Activated naive CD4-positive, alpha-beta T cell treated with anti-CD3 and anti-CD28 coated beads, Interleukin-2, amount 50 U/mL, for 24 hours (primary cell): ENCODE data around the gene MYL2.

Source experiments
- H3K27ac Mint-ChIP-seq: one replicate; pipeline ENCODE4 v1.8.0; 2021; ENCODE audit warnings: mild to moderate bottlenecking, mixed read lengths
- H3K27me3 Mint-ChIP-seq: one replicate; pipeline ENCODE4 v1.8.0; 2021; ENCODE audit warnings: mixed read lengths
- H3K36me3 Mint-ChIP-seq: one replicate; pipeline ENCODE4 v1.8.0; 2021; ENCODE audit warnings: mixed read lengths
- H3K4me1 Mint-ChIP-seq: one replicate; pipeline ENCODE4 v1.8.0; 2021; ENCODE audit warnings: mixed read lengths
- H3K4me3 Mint-ChIP-seq: one replicate; pipeline ENCODE4 v1.8.0; 2021; ENCODE audit warnings: mild to moderate bottlenecking, mixed read lengths
- H3K9me3 Mint-ChIP-seq: one replicate; pipeline ENCODE4 v1.8.0; 2021; ENCODE audit warnings: mixed read lengths

MYL2 gene

GRCh38 chr12:110916295-110916875, 4.0 kb downstream of the MYL2 start:
- no peaks in the 10 kb centered on the region for H3K36me3 Mint-ChIP-seq
- no peaks in the 10 kb centered on the region for H3K27me3 Mint-ChIP-seq
- H3K4me1 Mint-ChIP-seq: no peaks in the 10 kb centered on the region
- H3K27ac Mint-ChIP-seq: no peak overlapping the region
- H3K4me3 Mint-ChIP-seq: no peak overlapping the region
- no peaks in the 10 kb centered on the region for H3K9me3 Mint-ChIP-seq

GRCh38 chr12:110913119-110914056, 7.0 kb downstream of the MYL2 start:
- no peaks in the 10 kb centered on the region for H3K36me3 Mint-ChIP-seq

GRCh38 chr12:110912263-110912662, 8.1 kb downstream of the MYL2 start:
- no peak overlapping the region for H3K4me3 Mint-ChIP-seq

More at GRCh38 chr12:110913119-110914056, 7.0 kb downstream of the MYL2 start:
- Mint-ChIP-seq H3K4me1 (no peaks in the 10 kb centered on the region), H3K9me3 (no peaks in the 10 kb centered on the region), H3K4me3 (no peak overlapping the region), H3K27ac (no peak overlapping the region), H3K27me3 (no peaks in the 10 kb centered on the region)

GRCh38 chr12:110908377-110909152, 11.8 kb downstream of the MYL2 start:
- H3K27ac Mint-ChIP-seq: no peak overlapping the region
- H3K4me3 Mint-ChIP-seq: no peak overlapping the region
- H3K9me3 Mint-ChIP-seq: no peaks in the 10 kb centered on the region
- H3K36me3 Mint-ChIP-seq: no peaks in the 10 kb centered on the region
- H3K4me1 Mint-ChIP-seq: peaks cover 3% of the 10 kb centered on the region
- H3K27me3 Mint-ChIP-seq: no peaks in the 10 kb centered on the region

More at GRCh38 chr12:110912263-110912662, 8.1 kb downstream of the MYL2 start:
- no peaks in the 10 kb centered on the region for H3K36me3 Mint-ChIP-seq
- H3K9me3 Mint-ChIP-seq: no peaks in the 10 kb centered on the region
- no peak overlapping the region for H3K27ac Mint-ChIP-seq
- no peaks in the 10 kb centered on the region for H3K27me3 Mint-ChIP-seq
- H3K4me1 Mint-ChIP-seq: no peaks in the 10 kb centered on the region

GRCh38 chr12:110907583-110907982, 12.8 kb downstream of the MYL2 start:
- Mint-ChIP-seq H3K27ac (no peak overlapping the region), H3K27me3 (no peaks in the 10 kb centered on the region), H3K4me3 (no peak overlapping the region), H3K36me3 (no peaks in the 10 kb centered on the region), H3K9me3 (no peaks in the 10 kb centered on the region), H3K4me1 (peaks cover 3% of the 10 kb centered on the region)

GRCh38 chr12:110906985-110907384, 13.4 kb downstream of the MYL2 start:
- peaks cover 3% of the 10 kb centered on the region for H3K4me1 Mint-ChIP-seq
- H3K27ac Mint-ChIP-seq: no peak overlapping the region
- no peak overlapping the region for H3K4me3 Mint-ChIP-seq
- H3K36me3 Mint-ChIP-seq: no peaks in the 10 kb centered on the region
- H3K9me3 Mint-ChIP-seq: no peaks in the 10 kb centered on the region
- H3K27me3 Mint-ChIP-seq: no peaks in the 10 kb centered on the region

GRCh38 chr12:110906516-110906915, 13.9 kb downstream of the MYL2 start:
- Mint-ChIP-seq H3K27ac (no peak overlapping the region), H3K4me3 (no peak overlapping the region), H3K4me1 (peaks cover 3% of the 10 kb centered on the region), H3K27me3 (no peaks in the 10 kb centered on the region), H3K9me3 (no peaks in the 10 kb centered on the region), H3K36me3 (no peaks in the 10 kb centered on the region)

- Mint-ChIP-seq H3K4me3 (no peak overlapping the region), H3K27me3 (no peaks in the 10 kb centered on the region), H3K9me3 (no peaks in the 10 kb centered on the region), H3K36me3 (no peaks in the 10 kb centered on the region), H3K4me1 (peaks cover 3% of the 10 kb centered on the region), H3K27ac (no peak overlapping the region)
Observed at GRCh38 chr12:110906083-110906482, 14.3 kb downstream of the MYL2 start.

GRCh38 chr12:110903511-110903910, 16.9 kb downstream of the MYL2 start:
- no peak overlapping the region for H3K27ac Mint-ChIP-seq
- H3K4me3 Mint-ChIP-seq: no peak overlapping the region
- H3K27me3 Mint-ChIP-seq: no peaks in the 10 kb centered on the region
- no peaks in the 10 kb centered on the region for H3K9me3 Mint-ChIP-seq
- peaks cover 3% of the 10 kb centered on the region for H3K4me1 Mint-ChIP-seq
- no peaks in the 10 kb centered on the region for H3K36me3 Mint-ChIP-seq

GRCh38 chr12:110901401-110901800, 19.0 kb downstream of the MYL2 start:
- H3K4me3 Mint-ChIP-seq: no peak overlapping the region
- H3K9me3 Mint-ChIP-seq: no peaks in the 10 kb centered on the region
- no peak overlapping the region for H3K27ac Mint-ChIP-seq
- no peaks in the 10 kb centered on the region for H3K27me3 Mint-ChIP-seq
- H3K36me3 Mint-ChIP-seq: no peaks in the 10 kb centered on the region
- peaks cover 3% of the 10 kb centered on the region for H3K4me1 Mint-ChIP-seq

- H3K9me3 Mint-ChIP-seq: no peaks in the 10 kb centered on the region
- peak overlapping the region; percentile 23 for H3K27ac Mint-ChIP-seq
- no peak overlapping the region for H3K4me3 Mint-ChIP-seq
- peaks cover 2% of the 10 kb centered on the region for H3K27me3 Mint-ChIP-seq
- peaks cover 6% of the 10 kb centered on the region for H3K4me1 Mint-ChIP-seq
- no peaks in the 10 kb centered on the region for H3K36me3 Mint-ChIP-seq
Observed at GRCh38 chr12:110896559-110896958, 23.8 kb downstream of the MYL2 start.

GRCh38 chr12:110893956-110894355, 26.4 kb downstream of the MYL2 start:
- Mint-ChIP-seq H3K27ac (no peak overlapping the region), H3K36me3 (no peaks in the 10 kb centered on the region), H3K4me3 (no peak overlapping the region), H3K9me3 (no peaks in the 10 kb centered on the region), H3K4me1 (peaks cover 6% of the 10 kb centered on the region), H3K27me3 (peaks cover 2% of the 10 kb centered on the region)

GRCh38 chr12:110889361-110889760, 31.0 kb downstream of the MYL2 start:
- H3K4me1 Mint-ChIP-seq: peaks cover 7% of the 10 kb centered on the region
- no peaks in the 10 kb centered on the region for H3K9me3 Mint-ChIP-seq
- no peak overlapping the region for H3K27ac Mint-ChIP-seq
- H3K4me3 Mint-ChIP-seq: no peak overlapping the region
- H3K36me3 Mint-ChIP-seq: no peaks in the 10 kb centered on the region
- H3K27me3 Mint-ChIP-seq: no peaks in the 10 kb centered on the region

GRCh38 chr12:110888256-110888991, 32.0 kb downstream of the MYL2 start:
- Mint-ChIP-seq H3K4me3 (peak overlapping the region; percentile 96), H3K27me3 (no peaks in the 10 kb centered on the region), H3K27ac (no peak overlapping the region), H3K9me3 (no peaks in the 10 kb centered on the region), H3K36me3 (no peaks in the 10 kb centered on the region), H3K4me1 (peaks cover 5% of the 10 kb centered on the region)

GRCh38 chr12:110885152-110885840, 35.1 kb downstream of the MYL2 start:
- Mint-ChIP-seq H3K36me3 (no peaks in the 10 kb centered on the region), H3K4me3 (no peak overlapping the region), H3K4me1 (peaks cover 5% of the 10 kb centered on the region), H3K27me3 (no peaks in the 10 kb centered on the region), H3K27ac (no peak overlapping the region), H3K9me3 (no peaks in the 10 kb centered on the region)
